HepG2 (cell line): Measurements from ENCODE around the gene PTPRH. TPM values are rescaled to one million over a fixed set of nuclear protein-coding genes. Genes with fewer than 3 reads are reported as not detected.

Experiments
- ATF7 ChIP-seq, 2 experiments: fragments of 450-650 bp in 1 of 2; sonication (generic) in 1 of 2; formaldehyde crosslinking in 1 of 2; IDR thresholded peaks; 2 replicates each; pipeline versions ENCODE4 v1.4.0 to v1.6.1; 2016 to 2020; ENCODE audit warnings: antibody characterized with exemption in 1 of 2, mild to moderate bottlenecking in 1 of 2, missing genetic modification reagents in 1 of 2
- GABPB1 ChIP-seq: IDR thresholded peaks from 2 replicates; pipeline ENCODE4 v1.6.1; 2016; ENCODE audit warnings: mild to moderate bottlenecking, missing genetic modification reagents, moderate library complexity, missing compliant biosample characterization
- GTF3A ChIP-seq: sonication (generic); formaldehyde crosslinking; conservative IDR thresholded peaks from 2 replicates; pipeline ENCODE4 v1.4.0; 2020; ENCODE audit warnings: mild to moderate bottlenecking, missing genetic modification reagents
- HOXD1 ChIP-seq: sonication (generic); formaldehyde crosslinking; IDR thresholded peaks from 2 replicates; pipeline ENCODE4 v1.5.0; 2020; ENCODE audit warnings: missing genetic modification reagents
- JUN ChIP-seq: sonication (generic); formaldehyde crosslinking; IDR thresholded peaks from 2 replicates; pipeline ENCODE4 v1.4.0; 2020; ENCODE audit warnings: mild to moderate bottlenecking, missing genetic modification reagents
- KDM3A ChIP-seq: IDR thresholded peaks from 2 replicates; pipeline ENCODE4 v1.6.1; 2018; ENCODE audit warnings: low read depth, missing compliant biosample characterization
- KLF9 ChIP-seq: IDR thresholded peaks from 2 replicates; pipeline ENCODE4 v1.6.1; 2016; ENCODE audit warnings: low read depth
- NCOA2 ChIP-seq: sonication (generic); formaldehyde crosslinking; IDR thresholded peaks from 2 replicates; pipeline ENCODE4 v1.8.0; 2022; ENCODE audit warnings: inconsistent platforms
- RFX3 ChIP-seq: IDR thresholded peaks from 2 replicates; pipeline ENCODE4 v1.6.1; 2016; ENCODE audit warnings: missing biosample characterization, missing genetic modification reagents
- SOX13 ChIP-seq, 3 experiments: fragments of 450-650 bp in 1 of 3; sonication (generic) in 1 of 3; formaldehyde crosslinking in 1 of 3; IDR thresholded peaks in 2 of 3; conservative IDR thresholded peaks in 1 of 3; 2 replicates each; pipeline versions ENCODE4 v1.5.0 to v1.6.1; 2016 to 2020; ENCODE audit warnings: antibody characterized with exemption in 1 of 3, mild to moderate bottlenecking in 1 of 3, missing compliant biosample characterization in 1 of 3, missing genetic modification reagents in 1 of 3, moderate library complexity in 1 of 3
- TBX3 ChIP-seq: fragments of 450-650 bp; IDR thresholded peaks from 2 replicates; pipeline ENCODE4 v1.6.1; 2017; ENCODE audit warnings: antibody characterized with exemption, mild to moderate bottlenecking, inconsistent platforms, borderline replicate concordance
- TP53 ChIP-seq: sonication (generic); formaldehyde crosslinking; conservative IDR thresholded peaks from 2 replicates; pipeline ENCODE4 v1.4.0; 2020; ENCODE audit warnings: missing genetic modification reagents
- U2AF1 ChIP-seq: fragments of 200-400 bp; formaldehyde crosslinking; optimal IDR thresholded peaks from 2 replicates; pipeline ENCODE3; 2017; ENCODE audit warnings: mild to moderate bottlenecking, low read depth, low read length
- ZC3H4 ChIP-seq: sonication (generic); formaldehyde crosslinking; IDR thresholded peaks from 2 replicates; pipeline ENCODE4 v1.4.0; 2020; ENCODE audit warnings: missing genetic modification reagents, borderline replicate concordance
- ZKSCAN8 ChIP-seq: IDR thresholded peaks from 2 replicates; pipeline ENCODE4 v1.6.1; 2016; ENCODE audit warnings: borderline replicate concordance, missing genetic modification reagents, missing compliant biosample characterization
- ZNF260 ChIP-seq: sonication (generic); formaldehyde crosslinking; IDR thresholded peaks from 2 replicates; pipeline ENCODE4 v1.4.0; 2020; ENCODE audit warnings: missing genetic modification reagents, low read depth, mild to moderate bottlenecking, borderline replicate concordance
- ZNF367 ChIP-seq: sonication (generic); formaldehyde crosslinking; IDR thresholded peaks from 2 replicates; pipeline ENCODE4 v1.4.0; 2020; ENCODE audit warnings: missing genetic modification reagents, borderline replicate concordance
- ZNF616 ChIP-seq: sonication (generic); formaldehyde crosslinking; IDR thresholded peaks from 2 replicates; pipeline ENCODE4 v1.5.0; 2020; ENCODE audit warnings: low read depth, mild to moderate bottlenecking, missing genetic modification reagents
- ZNF790 ChIP-seq: sonication (generic); formaldehyde crosslinking; IDR thresholded peaks from 2 replicates; pipeline ENCODE4 v1.8.0; 2022; ENCODE audit warnings: missing genetic modification reagents, mild to moderate bottlenecking, borderline replicate concordance
- ZSCAN21 ChIP-seq: sonication (generic); formaldehyde crosslinking; IDR thresholded peaks from 2 replicates; pipeline ENCODE4 v1.8.0; 2022; ENCODE audit warnings: mild to moderate bottlenecking, missing genetic modification reagents, moderate library complexity, borderline replicate concordance
- polyA plus RNA-seq, 8 experiments: library from polyadenylated mRNA; depleted of rRNA in 3 of 8; stranded (reverse) in 7 of 8; unstranded in 1 of 8; fragments of >200 nt; fragmentation: Illumina TruSeq in 4 of 8; extraction: Trizol in 4 of 8; gene quantifications; 2 replicates each; pipeline versions ENCODE4 v1.2.1 to v1.2.3, GENCODE V29; 2011 to 2016; ENCODE audit warnings: low read depth in 4 of 8, missing spikeins in 1 of 8, mixed read lengths in 1 of 8; ENCODE audit not compliant: insufficient read depth in 1 of 8
- total RNA-seq, 5 experiments: library from RNA; depleted of rRNA; stranded (reverse); fragments of >200 nt; fragmentation: Illumina TruSeq; extraction: Trizol; gene quantifications; 2 replicates each; pipeline ENCODE4 v1.2.3, GENCODE V29; 2016; ENCODE audit warnings: low read depth in 1 of 5
- TF ChIP-seq, protein P1 (sequence below): sonication (generic); formaldehyde crosslinking; IDR thresholded peaks from 2 replicates; pipeline ENCODE4 v1.4.0; 2020; ENCODE audit warnings: missing genetic modification reagents, borderline replicate concordance
- TF ChIP-seq, protein P2 (sequence below): sonication (generic); formaldehyde crosslinking; IDR thresholded peaks from 2 replicates; pipeline ENCODE4 v1.4.0; 2020; ENCODE audit warnings: missing genetic modification reagents, borderline replicate concordance
- TF ChIP-seq, protein P3 (sequence below): IDR thresholded peaks from 2 replicates; pipeline ENCODE4 v1.6.1; 2016; ENCODE audit warnings: low read depth, control low read depth
- TF ChIP-seq, protein P4 (sequence below): sonication (generic); formaldehyde crosslinking; IDR thresholded peaks from 2 replicates; pipeline ENCODE4 v1.5.0; 2020; ENCODE audit warnings: missing genetic modification reagents, mild to moderate bottlenecking, borderline replicate concordance

Gene PTPRH
- total and polyA plus RNA-seq, 2 of the 13 experiments (the other 11 are each of a cell fraction or from before 2014, with no cell fraction given) = 14.7 to 125 TPM

DNA sequence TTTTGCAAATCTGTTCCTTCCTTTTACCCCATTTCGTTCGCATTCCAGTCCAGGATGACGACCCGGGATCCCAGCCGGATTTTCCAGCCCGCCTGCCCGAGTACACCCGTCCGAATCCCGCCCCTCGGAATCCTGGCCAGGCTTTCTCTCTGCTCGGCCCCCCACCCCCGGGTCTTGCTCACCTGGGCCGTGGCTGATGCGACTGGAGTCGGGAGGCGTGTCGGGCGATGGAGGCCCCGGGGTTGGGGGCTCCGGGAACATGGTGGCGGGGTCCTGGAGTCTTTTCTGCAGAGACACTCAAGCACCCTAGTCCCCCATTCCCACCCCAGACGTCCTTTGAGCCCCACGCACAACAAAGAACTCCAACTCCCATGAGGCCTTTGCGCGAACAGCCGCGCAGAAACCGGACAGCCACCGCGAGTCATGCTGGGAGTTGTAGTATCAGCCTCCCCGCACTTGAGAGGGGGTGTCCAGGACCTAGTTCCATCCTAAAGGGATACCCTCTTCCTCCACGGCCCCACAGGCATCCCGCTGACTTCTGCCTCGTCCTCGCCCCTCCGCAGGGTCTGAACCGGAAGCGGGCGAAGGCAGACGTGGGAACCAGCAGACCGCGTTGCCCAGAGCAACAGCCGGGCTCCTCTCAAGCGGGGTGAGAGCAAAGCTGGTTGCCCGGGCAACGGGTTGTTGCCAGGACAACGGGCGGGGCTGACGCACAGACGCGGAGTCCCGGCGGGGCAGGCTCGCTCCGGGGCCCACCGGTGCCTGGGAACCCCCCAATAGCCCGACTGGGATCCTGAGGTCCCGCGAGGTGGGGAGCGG, 30.3 kb downstream of the PTPRH start (continued):
- TF ChIP-seq, protein P1, sequence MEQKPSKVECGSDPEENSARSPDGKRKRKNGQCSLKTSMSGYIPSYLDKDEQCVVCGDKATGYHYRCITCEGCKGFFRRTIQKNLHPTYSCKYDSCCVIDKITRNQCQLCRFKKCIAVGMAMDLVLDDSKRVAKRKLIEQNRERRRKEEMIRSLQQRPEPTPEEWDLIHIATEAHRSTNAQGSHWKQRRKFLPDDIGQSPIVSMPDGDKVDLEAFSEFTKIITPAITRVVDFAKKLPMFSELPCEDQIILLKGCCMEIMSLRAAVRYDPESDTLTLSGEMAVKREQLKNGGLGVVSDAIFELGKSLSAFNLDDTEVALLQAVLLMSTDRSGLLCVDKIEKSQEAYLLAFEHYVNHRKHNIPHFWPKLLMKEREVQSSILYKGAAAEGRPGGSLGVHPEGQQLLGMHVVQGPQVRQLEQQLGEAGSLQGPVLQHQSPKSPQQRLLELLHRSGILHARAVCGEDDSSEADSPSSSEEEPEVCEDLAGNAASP = no peak
- TF ChIP-seq SOX13 (IDR thresholded peaks at IDR 0.05) (no peak), SOX13 (CRISPR knock-in tag; conservative IDR thresholded peaks at IDR 0.05 in 1 of 2, IDR thresholded peaks at IDR 0.05 in 1 of 2) (no peak), HOXD1 (CRISPR knock-in tag) (no peak), TBX3 (no peak), KLF9 (no peak), ZNF790 (CRISPR knock-in tag) (no peak), ZNF367 (CRISPR knock-in tag) (no peak), RFX3 (CRISPR knock-in tag) (peak; percentile 95), GABPB1 (CRISPR knock-in tag) (peak; percentile 83), KDM3A (no peak), ZC3H4 (no peak), JUN (CRISPR knock-in tag) (no peak), GTF3A (no peak), ATF7 (IDR thresholded peaks at IDR 0.05) (no peak), ATF7 (CRISPR knock-in tag; IDR thresholded peaks at IDR 0.05) (no peak), TP53 (no peak), NCOA2 (CRISPR knock-in tag) (no peak), ZSCAN21 (CRISPR knock-in tag) (no peak), ZNF260 (CRISPR knock-in tag) (no peak), ZKSCAN8 (CRISPR knock-in tag) (no peak), U2AF1 (no peak), ZNF616 (no peak)
- TF ChIP-seq, protein P2, sequence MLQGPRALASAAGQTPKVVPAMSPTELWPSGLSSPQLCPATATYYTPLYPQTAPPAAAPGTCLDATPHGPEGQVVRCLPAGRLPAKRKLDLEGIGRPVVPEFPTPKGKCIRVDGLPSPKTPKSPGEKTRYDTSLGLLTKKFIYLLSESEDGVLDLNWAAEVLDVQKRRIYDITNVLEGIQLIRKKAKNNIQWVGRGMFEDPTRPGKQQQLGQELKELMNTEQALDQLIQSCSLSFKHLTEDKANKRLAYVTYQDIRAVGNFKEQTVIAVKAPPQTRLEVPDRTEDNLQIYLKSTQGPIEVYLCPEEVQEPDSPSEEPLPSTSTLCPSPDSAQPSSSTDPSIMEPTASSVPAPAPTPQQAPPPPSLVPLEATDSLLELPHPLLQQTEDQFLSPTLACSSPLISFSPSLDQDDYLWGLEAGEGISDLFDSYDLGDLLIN = no peak
- TF ChIP-seq, protein P3, sequence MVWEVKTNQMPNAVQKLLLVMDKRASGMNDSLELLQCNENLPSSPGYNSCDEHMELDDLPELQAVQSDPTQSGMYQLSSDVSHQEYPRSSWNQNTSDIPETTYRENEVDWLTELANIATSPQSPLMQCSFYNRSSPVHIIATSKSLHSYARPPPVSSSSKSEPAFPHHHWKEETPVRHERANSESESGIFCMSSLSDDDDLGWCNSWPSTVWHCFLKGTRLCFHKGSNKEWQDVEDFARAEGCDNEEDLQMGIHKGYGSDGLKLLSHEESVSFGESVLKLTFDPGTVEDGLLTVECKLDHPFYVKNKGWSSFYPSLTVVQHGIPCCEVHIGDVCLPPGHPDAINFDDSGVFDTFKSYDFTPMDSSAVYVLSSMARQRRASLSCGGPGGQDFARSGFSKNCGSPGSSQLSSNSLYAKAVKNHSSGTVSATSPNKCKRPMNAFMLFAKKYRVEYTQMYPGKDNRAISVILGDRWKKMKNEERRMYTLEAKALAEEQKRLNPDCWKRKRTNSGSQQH (CRISPR knock-in tag) = peak; percentile 56; the same call in 1 of the 2 replicates
- TF ChIP-seq, protein P4, sequence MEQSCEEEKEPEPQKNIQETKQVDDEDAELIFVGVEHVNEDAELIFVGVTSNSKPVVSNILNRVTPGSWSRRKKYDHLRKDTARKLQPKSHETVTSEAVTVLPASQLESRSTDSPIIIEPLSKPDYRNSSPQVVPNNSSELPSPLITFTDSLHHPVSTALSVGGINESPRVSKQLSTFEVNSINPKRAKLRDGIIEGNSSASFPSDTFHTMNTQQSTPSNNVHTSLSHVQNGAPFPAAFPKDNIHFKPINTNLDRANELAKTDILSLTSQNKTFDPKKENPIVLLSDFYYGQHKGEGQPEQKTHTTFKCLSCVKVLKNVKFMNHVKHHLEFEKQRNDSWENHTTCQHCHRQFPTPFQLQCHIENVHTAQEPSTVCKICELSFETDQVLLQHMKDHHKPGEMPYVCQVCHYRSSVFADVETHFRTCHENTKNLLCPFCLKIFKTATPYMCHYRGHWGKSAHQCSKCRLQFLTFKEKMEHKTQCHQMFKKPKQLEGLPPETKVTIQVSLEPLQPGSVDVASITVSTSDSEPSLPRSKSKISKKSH (CRISPR knock-in tag) = peak; percentile 33; the same call in 1 of the 2 replicates
